ENCODE data around the gene PURA. TPM values are rescaled to one million over a fixed set of nuclear protein-coding genes. Genes with fewer than 3 reads are reported as not detected.
A peak's percentile ranks its signal among the peaks of the same experiment; 100 is the strongest.

Gene PURA
- total and polyA plus RNA-seq, 2 of the 13 experiments (the other 11 are each of a cell fraction or from before 2014, with no cell fraction given) = 2.0 to 5.0 TPM

DNA sequence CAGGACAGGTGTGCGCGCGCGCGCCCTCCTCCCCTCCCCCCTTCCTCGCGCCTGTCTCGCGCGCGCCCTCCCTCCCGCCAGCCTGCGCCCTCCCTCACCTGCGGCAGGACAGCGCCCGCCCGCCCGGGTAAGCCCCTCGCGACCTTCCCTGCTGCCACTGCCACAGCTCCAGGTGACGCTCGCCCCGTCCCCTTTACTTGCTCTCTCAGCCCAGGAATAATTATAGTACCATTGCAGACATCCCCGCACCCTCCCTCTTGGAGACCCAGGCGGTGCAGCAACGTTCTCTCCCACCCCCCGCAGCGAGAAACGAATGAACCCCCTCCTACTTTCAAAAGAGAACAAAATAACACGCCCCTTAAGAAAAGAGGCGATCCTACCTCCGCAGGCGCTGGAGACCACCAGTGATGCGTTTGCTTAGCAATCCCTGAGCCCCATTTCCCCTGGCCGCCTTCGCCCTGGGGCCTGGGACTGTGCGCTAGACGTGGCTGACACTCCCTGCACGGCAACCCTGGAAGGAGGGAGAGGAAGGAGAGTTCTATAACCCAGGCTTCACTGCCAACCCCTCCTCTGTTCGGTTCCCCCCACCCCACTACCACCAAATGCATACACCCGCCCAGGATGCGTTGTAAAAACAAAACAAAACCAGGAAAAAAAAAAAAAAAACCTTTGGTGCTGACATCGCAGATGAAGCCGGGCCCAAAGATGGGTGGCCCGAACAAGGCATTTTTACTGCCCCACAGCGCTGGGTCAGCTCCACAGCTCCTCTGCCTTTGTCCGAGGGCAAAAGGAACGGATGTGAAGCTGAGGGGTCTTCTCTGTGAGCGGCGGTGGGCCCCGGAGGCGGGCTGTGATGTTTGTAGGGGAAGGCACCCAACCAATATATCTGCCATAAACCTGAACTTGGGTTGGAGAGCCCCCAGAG, 5.6 kb upstream of the PURA start (continued):
- TF ChIP-seq ZNF142 (CRISPR knock-in tag; IDR thresholded peaks at IDR 0.05) = peak; percentile 97

DNA sequence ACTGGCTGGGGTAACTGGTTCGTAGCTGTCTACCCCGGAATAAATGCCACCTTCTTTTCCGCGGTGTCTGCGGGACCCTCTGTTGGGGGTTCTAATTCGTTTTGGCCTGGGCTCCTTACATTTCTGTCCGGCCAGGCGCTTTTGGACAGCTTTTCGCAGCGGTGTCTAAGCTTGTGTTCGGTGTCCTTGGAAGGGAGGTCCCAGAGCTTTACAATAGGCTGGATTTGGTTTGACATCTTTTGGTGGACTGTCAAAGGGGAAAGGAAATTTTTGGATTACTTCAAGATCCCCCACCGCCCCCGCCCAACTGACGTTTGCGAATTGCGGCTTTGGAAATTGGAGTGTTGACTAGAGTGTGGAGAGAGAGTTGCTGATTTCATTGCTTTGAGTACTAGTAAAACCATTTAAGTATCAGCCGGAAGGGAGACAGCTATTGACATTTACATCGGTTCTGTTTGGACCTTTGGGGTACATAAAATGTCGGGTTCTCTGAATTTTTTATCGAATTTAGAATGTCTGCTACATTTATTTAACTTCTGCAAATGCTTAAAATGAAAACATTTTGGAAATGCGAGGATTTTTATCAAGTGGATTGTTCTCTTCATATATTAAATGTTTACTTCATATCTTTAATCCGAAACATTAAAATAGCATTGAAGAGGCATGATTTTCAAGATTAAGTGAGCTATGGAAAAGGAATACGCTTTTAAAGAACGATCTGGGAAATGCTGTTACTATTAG, 4.7 kb upstream of the PURA start:
- Histone ChIP-seq H3K4me1 (ENCODE audit: insufficient read depth, low read length) (peaks cover 49% of the 10 kb centered on the region), H3K27ac (ENCODE audit: extremely low read length, insufficient read depth, low read length) (no peak overlapping the region), H3K4me3 (replicated peaks in 1 of 3; ENCODE audit: insufficient read depth in 1 of 3, low read depth in 2 of 3, low read length in 3 of 3) (peak overlapping the region; percentile 82 to 95 (median 93)), H2AFZ (ENCODE audit: low read length) (no peak overlapping the region), H3K4me2 (ENCODE audit: low read depth, low read length) (peak overlapping the region; percentile 79), H3K79me2 (ENCODE audit: insufficient read depth, low read length) (peaks cover 46% of the 10 kb centered on the region), H3K36me3 (replicated peaks in 1 of 2; ENCODE audit: control insufficient read depth in 1 of 2, insufficient read depth in 2 of 2, low read length in 2 of 2) (no peaks in the 10 kb centered on the region), H4K20me1 (ENCODE audit: insufficient read depth, low read length) (peaks cover 7% of the 10 kb centered on the region; the same call in 1 of the 2 replicates), H3K9ac (ENCODE audit: insufficient read depth, low read depth, low read length) (peak overlapping the region; percentile 77), H3K9me3 (ENCODE audit: low read length) (no peaks in the 10 kb centered on the region), H3K27me3 (ENCODE audit: control insufficient read depth in 1 of 2, insufficient read depth in 2 of 2, low read length in 2 of 2) (no peaks in the 10 kb centered on the region; a peak in 1 of 5 replicates)
- 9% methylated on average over 21 of the region's 24 CpGs for WGBS (ENCODE audit: low lambda C conversion rate)
- ChIA-PET POLR2A (interaction anchor here (2.1 kb wide), 1 partner anchor 13 kb away, joined by 8 read pairs; no protein-coding TSS in a partner anchor), CTCF (ENCODE audit: low intra/inter-chr PET ratio, low total read pairs) (no interaction called here)
- BruUV-seq (replicated peaks) = no TSS peak
- FAIRE-seq (no peak), ATAC-seq (no peak), DNase-seq (ENCODE audit: low spot score) (no peak)
- in situ Hi-C loops (cut with HindIII; ENCODE audit: extremely low pct_ligation_motif_present, low pct_unique_long_range_greater_than_20kb) = no loop called here
- intact Hi-C loops (cut with micrococcal nuclease; ENCODE audit: unreplicated experiment) = loop anchor here (5.0 kb wide), 1 partner anchor 33 kb away; no protein-coding TSS in a partner anchor
- no peak for TF ChIP-seq SSRP1 (CRISPR knock-in tag; IDR thresholded peaks at IDR 0.05)
- no peak for TF ChIP-seq ZNF263 (CRISPR knock-in tag; IDR thresholded peaks at IDR 0.05)
- no peak for TF ChIP-seq ARHGAP35 (CRISPR knock-in tag; IDR thresholded peaks at IDR 0.05; ENCODE audit: borderline replicate concordance)
- TF ChIP-seq KAT2B (IDR thresholded peaks at IDR 0.05; ENCODE audit: borderline replicate concordance, low read depth, low read length) = no peak
- no peak for TF ChIP-seq ZNF547 (CRISPR knock-in tag; IDR thresholded peaks at IDR 0.05)
- no peak for TF ChIP-seq ARNT2 (CRISPR knock-in tag; IDR thresholded peaks at IDR 0.05; ENCODE audit: low read depth)
- TF ChIP-seq RBAK (CRISPR knock-in tag; IDR thresholded peaks at IDR 0.05) = no peak
- TF ChIP-seq ZNF292 (CRISPR knock-in tag; IDR thresholded peaks at IDR 0.05; ENCODE audit: borderline replicate concordance, low read depth) = no peak
- no peak for TF ChIP-seq ATF7-NPFF (CRISPR knock-in tag; IDR thresholded peaks at IDR 0.05; ENCODE audit: low read depth)
- TF ChIP-seq SALL2 (CRISPR knock-in tag; IDR thresholded peaks at IDR 0.05) = no peak
- no peak for TF ChIP-seq ZNF605 (CRISPR knock-in tag; IDR thresholded peaks at IDR 0.05)
